K562 (cell line): ENCODE data around the gene ZSCAN2. TPM values are rescaled to one million over a fixed set of nuclear protein-coding genes. Genes with fewer than 3 reads are reported as not detected.

ENCODE experiments used
- ATF4 ChIP-seq: fragments of 450-650 bp; formaldehyde crosslinking; IDR thresholded peaks from 2 replicates; pipeline ENCODE4 v1.4.0; 2022; ENCODE audit warnings: mild to moderate bottlenecking, moderate library complexity
- BRCA1 ChIP-seq, 2 experiments: fragments of 450-650 bp in 1 of 2; sonication (generic) in 1 of 2; formaldehyde crosslinking in 1 of 2; IDR thresholded peaks; 2 replicates each; pipeline versions ENCODE4 v1.5.0 to v1.6.1; 2017 to 2020; ENCODE audit warnings: mild to moderate bottlenecking in 1 of 2, missing genetic modification reagents in 1 of 2
- CCNT2 ChIP-seq: IDR thresholded peaks from 2 replicates; pipeline ENCODE4 v1.6.1; 2011; ENCODE audit warnings: borderline replicate concordance, low read depth, mild to moderate bottlenecking, moderate library complexity, mixed read lengths, low read length; ENCODE audit not compliant: insufficient read length; ENCODE audit errors: extremely low read depth
- CTBP1 ChIP-seq: fragments of 450-650 bp; IDR thresholded peaks from 2 replicates; pipeline ENCODE4 v1.6.1; 2016; ENCODE audit warnings: borderline replicate concordance
- EGR1 ChIP-seq: fragments of 450-650 bp; conservative IDR thresholded peaks from 2 replicates; pipeline ENCODE4 v1.6.1; 2017; ENCODE audit warnings: mild to moderate bottlenecking
- FOXK2 ChIP-seq, 2 experiments: fragments of 450-650 bp; IDR thresholded peaks in 1 of 2; conservative IDR thresholded peaks in 1 of 2; 2 replicates each; pipeline ENCODE4 v1.6.1; 2016; ENCODE audit warnings: low read depth in 2 of 2, mild to moderate bottlenecking in 1 of 2
- MXD1 ChIP-seq: fragments of 250-450 bp; sonication (Bioruptor Pico); IDR thresholded peaks from 2 replicates; pipeline ENCODE4 v1.8.0; 2021; ENCODE audit warnings: borderline replicate concordance, mild to moderate bottlenecking, moderate library complexity; ENCODE audit not compliant: poor library complexity, severe bottlenecking
- NFRKB ChIP-seq: fragments of 450-650 bp; IDR thresholded peaks from 2 replicates; pipeline ENCODE4 v1.6.1; 2016; ENCODE audit warnings: low read depth
- NFYB ChIP-seq: IDR thresholded peaks from 2 replicates; pipeline ENCODE4 v1.6.1; 2011; ENCODE audit warnings: mild to moderate bottlenecking, moderate library complexity; ENCODE audit not compliant: insufficient read length; ENCODE audit errors: extremely low read depth
- PRPF4 ChIP-seq: fragments of 200-400 bp; formaldehyde crosslinking; IDR thresholded peaks from one replicate; pipeline ENCODE4 v1.6.1; 2017; ENCODE audit warnings: low read length, low read depth, mild to moderate bottlenecking; ENCODE audit not compliant: insufficient read depth, poor library complexity, severe bottlenecking
- SMC3 ChIP-seq: conservative IDR thresholded peaks from 2 replicates; pipeline ENCODE4 v1.6.1; 2011; ENCODE audit warnings: low read depth, low read length, improper control_type of control experiment; ENCODE audit not compliant: insufficient read depth
- ZBTB40 ChIP-seq, 2 experiments: fragments of 450-650 bp in 1 of 2; sonication (generic) in 1 of 2; formaldehyde crosslinking in 1 of 2; IDR thresholded peaks; 2 replicates each; pipeline versions ENCODE4 v1.7.1 to v1.9.0; 2016 to 2022; ENCODE audit warnings: inconsistent platforms in 1 of 2, mild to moderate bottlenecking in 1 of 2, missing genetic modification reagents in 1 of 2
- ZBTB8A ChIP-seq: fragments of 450-650 bp; IDR thresholded peaks from 2 replicates; pipeline ENCODE4 v1.6.1; 2018; ENCODE audit warnings: mild to moderate bottlenecking, moderate library complexity; ENCODE audit not compliant: partially characterized antibody
- ZNF197 ChIP-seq: fragments of 200-800 bp; sonication (Bioruptor generic); IDR thresholded peaks from 2 replicates; pipeline ENCODE4 v1.6.1; 2016; ENCODE audit warnings: low read depth, missing genetic modification characterization, missing compliant biosample characterization
- ZNF277 ChIP-seq: fragments of 250-450 bp; sonication (Bioruptor Pico); IDR thresholded peaks from 2 replicates; pipeline ENCODE4 v1.8.0; 2022; ENCODE audit warnings: inconsistent platforms, mild to moderate bottlenecking, moderate library complexity, borderline replicate concordance
- polyA plus RNA-seq, 8 experiments: library from polyadenylated mRNA; depleted of rRNA in 4 of 8; stranded (reverse) in 5 of 8; unstranded in 3 of 8; fragments of >200 nt; fragmentation: Nextera tagmentation in 2 of 8; fragmentation: Illumina TruSeq in 1 of 8; extraction: Ambion mirVana in 2 of 8; extraction: Trizol in 1 of 8; gene quantifications; 2 replicates each; pipeline versions ENCODE4 v1.2.1 to v1.2.3, GENCODE V29; 2011 to 2014; ENCODE audit warnings: inconsistent platforms in 1 of 8, missing spikeins in 1 of 8
- total RNA-seq, 7 experiments: library from RNA; depleted of rRNA in 6 of 7; stranded (reverse); fragments of >200 nt in 6 of 7; fragmentation: Illumina TruSeq in 2 of 7; extraction: Trizol in 2 of 7; gene quantifications; 2 replicates each; pipeline versions ENCODE4 v1.2.1 to v1.2.3, GENCODE V29; 2011 to 2021; ENCODE audit warnings: low replicate concordance in 1 of 7

ZSCAN2 gene
- total and polyA plus RNA-seq, 9 of the 15 experiments (the other 6 are each of a cell fraction or from before 2014, with no cell fraction given), result 1.7 to 14.2 (median 6.6) TPM

GRCh38 chr15:84598993-84599392 lies 1.8 kb upstream of the ZSCAN2 start (continued):
- TF ChIP-seq ZBTB40 (IDR thresholded peaks at IDR 0.05), result no peak
- no peak for TF ChIP-seq ZBTB40 (CRISPR knock-in tag; IDR thresholded peaks at IDR 0.05)
- no peak for TF ChIP-seq ZNF197 (CRISPR knock-in tag)
- 0 out of 4 replicates have a peak, but pooled peaks of 1 of the 2 experiments have one; percentile 11 for TF ChIP-seq FOXK2 (conservative IDR thresholded peaks at IDR 0.05 in 1 of 2, IDR thresholded peaks at IDR 0.05 in 1 of 2; ENCODE audit: low read depth in 2 of 2)
- TF ChIP-seq SMC3, result peak; percentile 69
- TF ChIP-seq NFRKB, result no peak
- no peak for TF ChIP-seq ZBTB8A
- no peak for TF ChIP-seq ATF4 (CRISPR knock-in tag)
- TF ChIP-seq CCNT2, result no peak
- TF ChIP-seq MXD1, result no peak
- TF ChIP-seq EGR1, result no peak
- no peak for TF ChIP-seq NFYB
- peak; percentile 32; the same call in 1 of the 2 replicates for TF ChIP-seq CTBP1
- TF ChIP-seq PRPF4, result no peak
- TF ChIP-seq BRCA1 (IDR thresholded peaks at IDR 0.05), result no peak
- no peak for TF ChIP-seq BRCA1 (CRISPR knock-in tag; IDR thresholded peaks at IDR 0.05)
- no peak for TF ChIP-seq ZNF277 (CRISPR knock-in tag)
